ENCODE measurements around the gene STPG2.

DNA sequence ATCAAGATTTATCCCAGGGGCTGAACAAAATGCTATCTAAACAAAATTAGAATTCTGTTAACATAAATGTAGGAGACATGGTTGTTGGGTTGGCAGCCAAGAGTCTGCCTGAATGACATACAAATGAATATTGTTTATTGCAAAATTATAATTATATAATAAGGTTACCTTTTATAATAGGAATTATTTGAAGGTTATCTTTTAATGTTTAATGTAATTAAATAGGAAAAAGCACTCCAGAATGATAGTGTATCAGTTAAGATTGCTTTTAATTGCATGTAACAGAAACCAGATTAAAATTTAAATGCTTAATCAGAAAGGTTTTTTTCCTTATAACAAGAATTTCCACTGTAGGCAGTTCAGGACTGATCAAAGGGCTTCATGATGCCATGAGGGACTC lies 42.0 kb upstream of the STPG2 start:
- TF ChIP-seq, protein P1, sequence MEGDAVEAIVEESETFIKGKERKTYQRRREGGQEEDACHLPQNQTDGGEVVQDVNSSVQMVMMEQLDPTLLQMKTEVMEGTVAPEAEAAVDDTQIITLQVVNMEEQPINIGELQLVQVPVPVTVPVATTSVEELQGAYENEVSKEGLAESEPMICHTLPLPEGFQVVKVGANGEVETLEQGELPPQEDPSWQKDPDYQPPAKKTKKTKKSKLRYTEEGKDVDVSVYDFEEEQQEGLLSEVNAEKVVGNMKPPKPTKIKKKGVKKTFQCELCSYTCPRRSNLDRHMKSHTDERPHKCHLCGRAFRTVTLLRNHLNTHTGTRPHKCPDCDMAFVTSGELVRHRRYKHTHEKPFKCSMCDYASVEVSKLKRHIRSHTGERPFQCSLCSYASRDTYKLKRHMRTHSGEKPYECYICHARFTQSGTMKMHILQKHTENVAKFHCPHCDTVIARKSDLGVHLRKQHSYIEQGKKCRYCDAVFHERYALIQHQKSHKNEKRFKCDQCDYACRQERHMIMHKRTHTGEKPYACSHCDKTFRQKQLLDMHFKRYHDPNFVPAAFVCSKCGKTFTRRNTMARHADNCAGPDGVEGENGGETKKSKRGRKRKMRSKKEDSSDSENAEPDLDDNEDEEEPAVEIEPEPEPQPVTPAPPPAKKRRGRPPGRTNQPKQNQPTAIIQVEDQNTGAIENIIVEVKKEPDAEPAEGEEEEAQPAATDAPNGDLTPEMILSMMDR (IDR thresholded peaks at IDR 0.05), result no peak
- no peak for TF ChIP-seq EP300 (IDR thresholded peaks at IDR 0.05)

Measured in ovary (tissue), 3 donors.